Naive thymus-derived CD8-positive, alpha-beta T cell (primary cell): ENCODE results near the gene ZNF333. TPM values are rescaled to one million over a fixed set of nuclear protein-coding genes. Genes with fewer than 3 reads are reported as not detected.
"Not testable (repeated sequence)": the region's sequence is repeated elsewhere in the genome, so short reads cannot be mapped to it uniquely, and the experiment has no call there.

Experiments used
- ATAC-seq, 2 donors: fragments of 150-1000 bp; cut with Tn5 transposase in 1 of 2; sonication (Bioruptor Pico), chemical (Tn5 transposase) in 1 of 2; 1 replicate in 1 of 2; 2 replicates in 1 of 2; pipeline ENCODE4 v1.10.0; 2021; ENCODE audit warnings: mild to moderate bottlenecking in 2 of 2, moderate library complexity in 2 of 2
- POLR2A ChIA-PET: fragments of 350-600 bp; sonication (Branson Sonifier 250); formaldehyde crosslinking; loops from one replicate; lab custom pipeline; 2021; ENCODE audit warnings: antibody characterized with exemption; lab: Charles Lee
- DNase-seq, 10 donors: peaks; one replicate each; pipeline versions ENCODE4 v3.0.0 to v3.0.0-alpha.2; 2020 to 2022
- H3K27ac Mint-ChIP-seq, 10 donors: one replicate each; pipeline ENCODE4 v1.8.0; 2020 to 2022; ENCODE audit warnings: mild to moderate bottlenecking in 10 of 10, mixed read lengths in 10 of 10, moderate library complexity in 4 of 10, inconsistent platforms in 1 of 10
- H3K27me3 Mint-ChIP-seq, 5 donors: one replicate each; pipeline ENCODE4 v1.8.0; 2021 to 2022; ENCODE audit warnings: mixed read lengths in 5 of 5
- H3K36me3 Mint-ChIP-seq, 3 donors: one replicate each; pipeline ENCODE4 v1.8.0; 2020 to 2022; ENCODE audit warnings: mixed read lengths in 3 of 3, mild to moderate bottlenecking in 2 of 3, inconsistent platforms in 1 of 3
- H3K4me1 Mint-ChIP-seq, 4 donors: one replicate each; pipeline ENCODE4 v1.8.0; 2021 to 2022; ENCODE audit warnings: mixed read lengths in 4 of 4
- H3K4me3 Mint-ChIP-seq, 10 donors: one replicate each; pipeline ENCODE4 v1.8.0; 2020 to 2022; ENCODE audit warnings: mild to moderate bottlenecking in 10 of 10, mixed read lengths in 10 of 10, moderate library complexity in 6 of 10, inconsistent platforms in 1 of 10
- H3K9me3 Mint-ChIP-seq, 9 donors: one replicate each; pipeline ENCODE4 v1.8.0; 2020 to 2022; ENCODE audit warnings: mixed read lengths in 9 of 9, mild to moderate bottlenecking in 3 of 9, inconsistent platforms in 1 of 9, moderate library complexity in 1 of 9
- polyA plus RNA-seq, 3 donors: library from polyadenylated mRNA; unstranded; fragments of 300-500 nt; fragmentation: Illumina TruSeq; gene quantifications; one replicate each; pipeline ENCODE4 v1.2.3, GENCODE V29; 2021
- total RNA-seq, 8 experiments: library from RNA in 2 of 8; stranded (reverse) in 2 of 8; gene quantifications; one replicate each; pipeline ENCODE4 v1.2.3 and lab custom pipeline; 2021 to 2026

The ZNF333 gene
- total and polyA plus RNA-seq, 5 experiments from 2014 or later, result 7.6 to 41.5 (median 8.1) TPM

- POLR2A ChIA-PET, result no interaction called here
- no peaks in the 10 kb centered on the region for H3K36me3 Mint-ChIP-seq
- peaks cover 0 to 2% (median 0%) of the 10 kb centered on the region in 9 donors for H3K9me3 Mint-ChIP-seq
- DNase-seq (no peak), ATAC-seq (no peak)
- peaks cover 6 to 56% (median 32%) of the 10 kb centered on the region in 5 donors for H3K27me3 Mint-ChIP-seq
- no peak overlapping the region for H3K27ac Mint-ChIP-seq
- no peak overlapping the region for H3K4me3 Mint-ChIP-seq
- peaks cover 5 to 17% (median 14%) of the 10 kb centered on the region in 4 donors for H3K4me1 Mint-ChIP-seq
Measured at GRCh38 chr19:14772467-14772866, 82.6 kb downstream of the ZNF333 start.

DNA sequence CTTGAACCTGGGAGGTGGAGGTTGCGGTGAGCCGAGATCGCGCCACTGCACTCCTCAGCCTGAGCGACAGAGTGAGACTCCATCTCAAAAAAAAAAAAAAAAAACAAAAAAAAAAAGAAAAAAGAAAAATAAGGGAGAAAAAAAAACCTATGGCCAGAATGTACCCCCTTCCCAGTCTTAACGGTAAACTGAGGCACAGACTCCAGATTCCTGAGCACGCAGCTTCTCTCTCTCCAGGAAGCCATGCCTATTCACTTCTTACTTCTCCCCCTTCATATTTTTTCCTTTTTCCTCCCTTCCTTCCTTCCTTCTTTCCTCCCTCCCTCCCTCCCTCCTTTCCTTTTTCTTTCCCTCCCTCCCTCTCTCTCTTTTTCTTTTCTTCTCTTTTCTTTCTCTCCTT lies 83.1 kb downstream of the ZNF333 start:
- Mint-ChIP-seq H3K36me3 (no peaks in the 10 kb centered on the region), H3K27me3 (peaks cover 10 to 56% (median 34%) of the 10 kb centered on the region in 5 donors), H3K4me1 (peaks cover 5 to 20% (median 16%) of the 10 kb centered on the region in 4 donors), H3K27ac (no peak overlapping the region), H3K4me3 (no peak overlapping the region), H3K9me3 (peaks cover 0 to 4% (median 0%) of the 10 kb centered on the region in 9 donors)
- ATAC-seq (no peak), DNase-seq (no peak)
- POLR2A ChIA-PET, result no interaction called here

- H3K4me3 Mint-ChIP-seq, POLR2A ChIA-PET, ATAC-seq, DNase-seq, H3K27ac Mint-ChIP-seq, H3K9me3 Mint-ChIP-seq, H3K36me3 Mint-ChIP-seq: not testable (repeated sequence)
- H3K27me3 Mint-ChIP-seq, result peaks cover 12 to 63% (median 28%) of the 10 kb centered on the region in 5 donors
- peaks cover 5 to 20% (median 16%) of the 10 kb centered on the region in 4 donors for H3K4me1 Mint-ChIP-seq
Measured at GRCh38 chr19:14773722-14774121, 83.9 kb downstream of the ZNF333 start.

DNA sequence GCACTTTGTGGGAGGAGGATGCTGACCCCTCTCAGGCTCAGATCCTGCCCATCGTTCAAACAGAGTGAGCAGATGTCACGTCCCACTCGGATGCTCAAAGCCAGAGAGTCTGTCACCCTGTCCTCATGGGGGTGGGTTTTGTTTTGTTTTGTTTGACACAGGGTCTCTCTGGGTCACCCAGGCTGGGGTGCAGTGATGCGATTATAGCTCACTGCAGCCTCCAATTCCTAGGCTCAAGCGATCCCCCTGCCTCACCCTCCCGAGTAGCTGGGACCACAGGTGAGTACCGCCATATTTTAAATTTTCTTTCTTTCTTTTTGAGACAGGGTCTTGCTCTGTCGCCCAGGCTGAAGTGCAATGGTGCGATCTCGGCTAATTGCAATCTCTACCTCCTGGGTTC lies 84.5 kb downstream of the ZNF333 start:
- H3K4me1 Mint-ChIP-seq, result peaks cover 5 to 20% (median 16%) of the 10 kb centered on the region in 4 donors
- H3K9me3 Mint-ChIP-seq, result peaks cover 0 to 4% (median 0%) of the 10 kb centered on the region in 9 donors
- H3K27me3 Mint-ChIP-seq, result peaks cover 15 to 69% (median 24%) of the 10 kb centered on the region in 5 donors
- POLR2A ChIA-PET, result no interaction called here
- H3K4me3 Mint-ChIP-seq, result no peak overlapping the region
- H3K36me3 Mint-ChIP-seq, result no peaks in the 10 kb centered on the region
- ATAC-seq (no peak), DNase-seq (no peak)
- no peak overlapping the region for H3K27ac Mint-ChIP-seq

- H3K9me3 Mint-ChIP-seq, H3K27ac Mint-ChIP-seq, H3K36me3 Mint-ChIP-seq, DNase-seq, POLR2A ChIA-PET, ATAC-seq: not testable (repeated sequence)
- Mint-ChIP-seq H3K4me1 (peaks cover 5 to 20% (median 16%) of the 10 kb centered on the region in 4 donors), H3K27me3 (peaks cover 12 to 65% (median 24%) of the 10 kb centered on the region in 5 donors), H3K4me3 (peak overlapping the region in 5 of 10 donors; percentile 24 to 88 (median 51))
Measured at GRCh38 chr19:14775326-14775725, 85.5 kb downstream of the ZNF333 start.

DNA sequence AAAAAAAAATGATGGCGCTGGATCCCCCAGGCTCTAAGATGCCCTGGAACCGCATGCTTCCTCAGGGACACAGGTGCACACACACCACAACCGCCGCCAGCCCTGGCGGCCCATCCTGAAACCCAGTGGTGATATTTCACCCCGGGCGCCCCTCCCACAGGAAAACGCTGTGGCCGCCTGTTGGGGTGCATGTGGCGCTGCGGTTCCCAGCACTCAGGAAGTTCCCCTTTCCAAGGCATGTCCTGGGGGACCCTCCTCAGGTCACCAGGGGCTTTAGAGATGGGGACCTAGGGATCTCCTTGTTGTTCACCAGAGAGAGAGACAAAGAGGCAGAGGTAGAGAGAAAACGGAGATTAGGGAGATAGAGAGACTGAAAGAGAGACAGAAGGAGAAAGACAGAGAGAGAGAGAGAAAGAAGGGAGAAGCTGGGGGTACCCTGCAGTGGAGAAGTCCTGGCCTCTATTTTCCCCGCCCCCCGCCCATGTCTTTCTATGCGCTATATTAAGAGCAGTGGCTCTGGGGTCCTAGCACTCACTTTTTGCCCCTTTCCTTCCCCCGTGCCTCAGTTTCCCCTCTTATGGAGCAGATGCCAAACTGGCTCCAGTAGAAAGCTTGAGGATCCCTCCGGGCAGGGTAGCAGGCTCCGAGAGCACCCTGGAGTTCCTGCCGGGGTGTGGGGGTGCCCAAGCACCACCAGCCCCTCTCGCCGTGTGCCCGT lies 86.2 kb downstream of the ZNF333 start:
- Mint-ChIP-seq H3K27me3 (peaks cover 12 to 69% (median 28%) of the 10 kb centered on the region in 5 donors), H3K36me3 (no peaks in the 10 kb centered on the region), H3K4me3 (peak overlapping the region in 9 of 10 donors; percentile 1 to 88 (median 52)), H3K9me3 (peaks cover 0 to 4% (median 0%) of the 10 kb centered on the region in 9 donors), H3K4me1 (peaks cover 5 to 24% (median 16%) of the 10 kb centered on the region in 4 donors), H3K27ac (peak overlapping the region in 1 of 10 donors; percentile 68)
- DNase-seq (no peak), ATAC-seq (no peak)
- POLR2A ChIA-PET, result no interaction called here

GRCh38 chr19:14777645-14778044 lies 87.8 kb downstream of the ZNF333 start:
- H3K36me3 Mint-ChIP-seq, POLR2A ChIA-PET, ATAC-seq, DNase-seq, H3K9me3 Mint-ChIP-seq: not testable (repeated sequence)
- H3K27ac Mint-ChIP-seq, result peak overlapping the region in 2 of 10 donors; percentile 27 to 34
- H3K4me3 Mint-ChIP-seq, result peak overlapping the region in 4 of 10 donors; percentile 14 to 61 (median 28)
- peaks cover 5 to 24% (median 16%) of the 10 kb centered on the region in 4 donors for H3K4me1 Mint-ChIP-seq
- peaks cover 12 to 69% (median 25%) of the 10 kb centered on the region in 5 donors for H3K27me3 Mint-ChIP-seq

DNA sequence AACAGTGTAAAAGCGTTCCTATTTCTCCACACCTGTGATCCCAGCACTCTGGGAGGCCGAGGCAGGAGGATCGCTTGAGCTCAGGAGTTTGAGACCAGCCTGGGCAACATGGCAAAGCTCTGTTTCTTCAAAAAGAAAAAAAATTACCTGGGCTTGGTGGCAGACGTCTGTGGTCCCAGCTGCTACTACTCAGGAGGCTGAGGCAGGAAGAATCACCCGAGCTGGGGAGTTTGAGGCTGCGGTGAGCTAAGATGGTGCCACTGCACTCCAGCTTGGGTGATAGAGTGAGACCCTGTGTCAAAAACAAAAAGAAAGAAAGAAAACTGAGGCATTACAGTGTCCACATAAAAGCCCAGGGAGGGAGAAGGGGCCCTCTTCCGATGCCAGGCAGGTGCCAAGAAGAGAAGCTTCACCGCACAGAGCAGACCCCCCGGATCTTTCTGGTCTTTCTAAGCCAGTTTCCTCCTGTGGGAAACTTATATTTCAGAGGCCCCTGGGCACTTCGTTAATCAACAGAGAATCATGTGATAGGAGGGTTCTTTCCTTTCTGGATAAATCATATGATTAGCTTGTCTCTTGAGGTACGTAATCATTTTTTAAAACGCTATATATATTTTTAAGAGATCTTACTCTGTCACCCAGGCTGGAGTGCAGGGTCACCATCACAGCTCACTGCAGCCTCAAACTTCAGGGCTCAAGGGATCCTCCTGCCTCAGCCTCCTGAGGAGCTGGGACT lies 88.4 kb downstream of the ZNF333 start, which contains the start of gene ADGRE2:
Gene ADGRE2, minus strand, starts transcription at position 451 of the 736 bp plus-strand sequence. CDS start 1,804 bp downstream, outside the sequence.
- peak within 1 kb of the TSS in 4 of 10 donors; percentile 14 to 61 (median 28) for H3K4me3 Mint-ChIP-seq
- peaks cover 14 to 70% (median 23%) of the 10 kb centered on the region in 5 donors for H3K27me3 Mint-ChIP-seq
- H3K27ac Mint-ChIP-seq, result peak within 1 kb of the TSS in 2 of 10 donors; percentile 27 to 34

GRCh38 chr19:14779151-14779550 lies 89.3 kb downstream of the ZNF333 start:
- DNase-seq, result no peak
- peaks cover 13 to 67% (median 17%) of the 10 kb centered on the region in 5 donors for H3K27me3 Mint-ChIP-seq
- peaks cover 0 to 2% (median 0%) of the 10 kb centered on the region in 9 donors for H3K9me3 Mint-ChIP-seq
- H3K36me3 Mint-ChIP-seq, result no peaks in the 10 kb centered on the region
- POLR2A ChIA-PET, result no interaction called here
- no peak for ATAC-seq
- H3K4me1 Mint-ChIP-seq, result peaks cover 5 to 29% (median 16%) of the 10 kb centered on the region in 4 donors
- H3K27ac Mint-ChIP-seq, result no peak overlapping the region
- H3K4me3 Mint-ChIP-seq, result no peak overlapping the region

More for the DNA sequence above, 88.4 kb downstream of the ZNF333 start, which contains the start of gene ADGRE2:
- H3K36me3 Mint-ChIP-seq, DNase-seq, POLR2A ChIA-PET, ATAC-seq, H3K9me3 Mint-ChIP-seq: not testable (repeated sequence)
- peaks cover 5 to 26% (median 16%) of the 10 kb centered on the region in 4 donors for H3K4me1 Mint-ChIP-seq

GRCh38 chr19:14780622-14781225 lies 90.9 kb downstream of the ZNF333 start:
- peak in 1 of 2 donors; percentile 79 for ATAC-seq
- DNase-seq, H3K36me3 Mint-ChIP-seq, H3K27ac Mint-ChIP-seq, POLR2A ChIA-PET, H3K9me3 Mint-ChIP-seq: not testable (repeated sequence)
- Mint-ChIP-seq H3K4me1 (peaks cover 6 to 35% (median 17%) of the 10 kb centered on the region in 4 donors), H3K27me3 (peaks cover 14 to 68% (median 28%) of the 10 kb centered on the region in 5 donors), H3K4me3 (peak overlapping the region in 1 of 10 donors; percentile 34)

- ATAC-seq, H3K36me3 Mint-ChIP-seq, H3K27ac Mint-ChIP-seq, H3K9me3 Mint-ChIP-seq, DNase-seq, H3K4me3 Mint-ChIP-seq: not testable (repeated sequence)
- POLR2A ChIA-PET, result interaction anchor here (1.0 kb wide), 1 partner anchor 17 kb away, joined by 3 read pairs; no protein-coding TSS in a partner anchor
- Mint-ChIP-seq H3K27me3 (peaks cover 13 to 64% (median 21%) of the 10 kb centered on the region in 5 donors), H3K4me1 (peaks cover 3 to 35% (median 14%) of the 10 kb centered on the region in 4 donors)
Measured at GRCh38 chr19:14781713-14782536, 92.1 kb downstream of the ZNF333 start.
